KOPT-K1 (cell line): ENCODE data around the gene PRELID2.
"Not testable (repeated sequence)": the region's sequence is repeated elsewhere in the genome, so short reads cannot be mapped to it uniquely, and the experiment has no call there.

Experiments used
- H3K27ac ChIP-seq: fragments of 200-600 bp; sonication (generic); 2 replicates; pipeline ENCODE4 v1.5.1; 2016; ENCODE audit warnings: antibody characterized with exemption, mild to moderate bottlenecking, low read depth, low read length; ENCODE audit not compliant: poor library complexity, severe bottlenecking
- H3K36me3 ChIP-seq: fragments of 200-600 bp; sonication (generic); 2 replicates; pipeline ENCODE4 v1.5.1; 2017; ENCODE audit warnings: antibody characterized with exemption, mild to moderate bottlenecking, low read length, moderate library complexity; ENCODE audit not compliant: insufficient read depth
- H3K9me3 ChIP-seq: fragments of 200-600 bp; sonication (generic); 2 replicates; pipeline ENCODE4 v1.5.1; 2017; ENCODE audit warnings: antibody characterized with exemption, low read length, mild to moderate bottlenecking; ENCODE audit not compliant: insufficient read depth, poor library complexity, severe bottlenecking

The PRELID2 gene

DNA sequence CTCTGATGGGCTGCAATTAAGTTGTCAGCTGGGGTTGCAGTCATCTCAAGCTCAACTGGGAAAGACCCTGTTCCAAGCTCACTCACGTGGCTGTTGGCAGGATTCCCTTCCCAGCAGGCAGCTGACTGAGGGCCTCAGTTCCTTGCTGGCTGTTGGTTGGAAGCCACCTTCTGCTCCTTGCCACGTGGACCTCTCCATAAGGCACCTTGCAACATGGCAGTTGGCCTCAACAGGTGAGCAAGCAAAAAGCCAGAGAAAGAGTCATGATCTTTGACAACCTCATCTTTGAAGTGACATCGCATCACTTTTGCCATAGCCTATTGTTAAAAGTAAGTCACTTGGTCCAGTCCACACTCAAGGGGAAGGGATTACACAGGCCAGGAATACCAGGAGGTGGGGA lies 17.8 kb upstream of the PRELID2 start:
- Histone ChIP-seq H3K36me3 (no peaks in the 10 kb centered on the region), H3K9me3 (no peaks in the 10 kb centered on the region), H3K27ac (no peak overlapping the region)

DNA sequence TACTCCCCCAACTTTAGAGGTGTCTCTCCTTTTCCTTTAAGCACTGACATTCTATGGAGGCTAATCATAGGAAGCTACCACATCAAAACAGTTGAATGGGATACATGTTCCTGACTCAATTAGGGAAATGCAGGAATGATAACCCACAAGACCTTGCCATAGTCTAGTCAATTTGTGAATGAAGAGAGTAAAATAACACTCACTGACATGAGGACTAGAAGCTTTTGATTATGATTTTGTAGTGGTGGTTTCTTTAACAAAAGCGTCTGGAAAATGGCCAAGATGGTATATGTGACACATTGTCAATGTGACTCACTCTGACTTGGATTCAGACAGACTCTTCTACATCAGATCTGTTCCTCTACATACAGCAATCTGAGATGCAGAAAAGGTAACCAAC lies 13.7 kb upstream of the PRELID2 start:
- H3K36me3 ChIP-seq: no peaks in the 10 kb centered on the region
- no peaks in the 10 kb centered on the region for H3K9me3 ChIP-seq
- H3K27ac ChIP-seq: no peak overlapping the region

DNA sequence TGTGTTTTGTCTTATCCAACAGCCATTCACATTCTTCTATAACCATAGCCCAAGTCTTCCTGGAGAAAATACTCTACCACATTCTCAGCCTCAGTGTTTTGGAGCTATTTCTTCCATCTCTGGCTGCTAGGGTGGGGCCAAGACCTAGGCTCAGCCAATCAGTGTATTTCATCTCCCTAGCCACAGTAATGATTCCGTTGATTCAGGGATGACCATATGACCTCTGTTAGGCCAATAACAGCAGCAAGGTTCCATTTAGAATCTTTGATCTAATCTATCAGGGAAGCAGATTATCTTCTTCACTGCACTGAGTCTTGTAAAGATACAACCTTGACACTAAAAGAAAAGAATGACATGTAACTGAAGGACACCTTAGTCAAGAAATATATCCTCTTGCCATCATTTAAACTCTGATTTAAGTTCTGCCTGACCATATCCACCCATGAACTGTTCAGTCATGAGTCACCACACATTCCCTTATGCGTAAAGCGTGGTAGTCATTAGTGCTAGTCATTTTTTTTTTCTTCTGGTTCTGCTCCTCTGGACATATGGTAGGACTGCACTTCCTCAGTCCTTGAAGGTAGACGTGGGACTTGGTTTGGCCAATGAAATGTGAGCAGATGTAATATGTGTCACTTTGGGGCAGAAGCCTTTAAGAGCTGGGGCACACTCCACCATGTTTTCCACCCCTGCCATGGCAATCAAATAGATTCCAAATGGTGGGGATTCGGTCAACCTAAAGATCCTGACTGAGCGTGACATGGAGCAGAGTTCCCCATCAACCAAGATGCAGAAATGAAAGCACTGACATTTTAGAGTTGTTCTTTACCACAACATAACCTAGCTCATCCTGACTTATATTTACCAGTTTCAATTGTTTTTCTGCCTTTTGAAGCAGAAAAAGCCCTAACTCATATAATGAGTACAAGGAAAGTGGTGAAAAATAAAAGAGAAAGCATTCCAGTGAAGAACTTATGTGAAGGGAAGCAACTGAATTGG lies 12.7 kb upstream of the PRELID2 start:
- Histone ChIP-seq H3K27ac (no peak overlapping the region), H3K9me3 (no peaks in the 10 kb centered on the region), H3K36me3 (no peaks in the 10 kb centered on the region)

DNA sequence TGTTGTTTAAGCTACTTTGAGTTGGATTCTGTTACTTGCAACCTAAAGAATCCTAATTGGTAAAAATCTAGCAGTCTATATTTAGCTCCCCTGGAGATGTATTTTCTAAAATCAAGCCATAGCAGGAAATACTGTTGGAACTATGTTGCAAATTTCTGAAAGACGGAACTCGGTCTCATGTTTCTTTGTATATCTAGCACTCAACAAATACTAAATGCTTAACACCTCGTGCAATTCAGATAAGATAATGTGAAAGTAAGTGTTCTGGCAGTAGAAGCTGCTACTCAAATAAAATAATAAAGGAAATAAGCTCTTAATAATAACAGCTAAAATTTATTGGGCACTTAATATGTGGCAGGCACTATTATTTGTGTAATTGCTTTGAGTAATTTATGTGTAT lies 10.9 kb upstream of the PRELID2 start:
- no peaks in the 10 kb centered on the region for H3K36me3 ChIP-seq
- no peak overlapping the region for H3K27ac ChIP-seq

DNA sequence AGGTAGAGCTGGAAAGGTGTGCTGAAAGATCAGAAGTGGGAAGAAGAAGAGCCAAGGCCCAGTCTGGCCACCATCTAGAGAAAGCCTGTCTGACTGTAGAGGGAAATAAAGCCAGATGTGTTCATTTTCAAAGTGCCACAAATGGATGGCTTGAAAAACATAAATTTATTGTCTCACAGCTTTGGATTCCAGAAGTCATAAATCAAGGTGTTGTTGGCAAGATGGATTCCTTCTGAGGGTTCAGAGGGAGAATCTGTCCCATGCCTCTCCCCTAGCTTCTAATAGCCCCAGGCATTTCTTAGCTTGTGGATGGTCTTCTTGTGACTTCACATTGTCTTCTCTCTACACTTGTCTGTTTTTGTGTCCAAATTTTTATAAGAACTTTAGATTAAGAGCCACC lies 6.2 kb upstream of the PRELID2 start:
- no peaks in the 10 kb centered on the region for H3K36me3 ChIP-seq
- no peak overlapping the region for H3K27ac ChIP-seq
- no peaks in the 10 kb centered on the region for H3K9me3 ChIP-seq

More for the DNA sequence above, 10.9 kb upstream of the PRELID2 start:
- H3K9me3 ChIP-seq: no peaks in the 10 kb centered on the region

DNA sequence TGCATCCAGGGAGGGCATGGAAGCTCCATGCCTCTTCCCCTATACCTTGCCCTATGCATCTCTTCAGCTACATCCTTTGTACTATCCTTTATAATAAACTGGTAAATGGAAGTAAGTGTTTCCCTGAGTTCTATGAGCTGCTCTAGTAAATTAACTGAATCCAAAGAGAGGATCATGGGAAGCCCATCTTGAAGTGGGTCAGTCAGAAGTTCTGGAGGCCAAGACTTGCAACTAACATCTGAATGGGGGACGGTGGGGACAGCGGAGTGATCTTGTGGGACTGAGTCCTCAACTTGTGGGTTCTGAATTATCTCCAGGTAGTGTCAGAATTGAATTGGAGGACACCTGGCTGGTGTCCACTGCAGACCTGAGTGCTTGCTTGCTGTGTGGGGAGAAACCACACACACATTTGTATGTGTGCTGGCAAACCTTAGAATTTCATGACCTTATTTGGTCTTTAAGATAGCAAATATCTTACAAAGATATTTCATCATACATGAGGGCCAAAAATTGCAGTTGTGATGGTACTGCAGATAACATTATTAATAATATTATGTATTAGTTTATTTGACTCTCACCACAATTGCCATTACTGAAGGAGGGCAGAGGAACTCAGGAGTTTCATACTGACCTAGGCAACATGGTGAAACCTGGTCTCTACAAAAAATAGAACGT lies 5.5 kb upstream of the PRELID2 start:
- no peaks in the 10 kb centered on the region for H3K9me3 ChIP-seq
- H3K36me3 ChIP-seq: no peaks in the 10 kb centered on the region
- H3K27ac ChIP-seq: no peak overlapping the region

DNA sequence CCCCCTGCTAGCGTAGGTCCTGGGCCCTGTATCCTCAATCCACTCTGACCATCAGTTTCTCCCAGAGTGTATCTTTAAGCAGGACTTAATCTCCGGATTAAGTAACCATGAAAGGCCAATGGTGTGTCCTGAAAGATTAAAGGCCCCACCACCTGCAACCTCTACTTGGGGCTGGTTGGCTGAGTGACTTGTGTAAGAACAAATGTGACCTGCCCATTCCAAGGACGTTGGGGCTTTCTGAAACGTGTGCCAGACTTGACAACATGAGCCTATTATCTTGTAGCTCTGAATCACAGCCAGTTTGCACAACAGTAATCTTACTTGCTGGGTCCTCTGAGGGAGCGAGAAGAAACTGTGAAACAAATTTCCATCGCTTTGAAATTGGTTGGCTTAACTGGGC lies 3.1 kb upstream of the PRELID2 start:
- Histone ChIP-seq H3K36me3 (no peaks in the 10 kb centered on the region), H3K9me3 (no peaks in the 10 kb centered on the region), H3K27ac (no peak overlapping the region)

DNA sequence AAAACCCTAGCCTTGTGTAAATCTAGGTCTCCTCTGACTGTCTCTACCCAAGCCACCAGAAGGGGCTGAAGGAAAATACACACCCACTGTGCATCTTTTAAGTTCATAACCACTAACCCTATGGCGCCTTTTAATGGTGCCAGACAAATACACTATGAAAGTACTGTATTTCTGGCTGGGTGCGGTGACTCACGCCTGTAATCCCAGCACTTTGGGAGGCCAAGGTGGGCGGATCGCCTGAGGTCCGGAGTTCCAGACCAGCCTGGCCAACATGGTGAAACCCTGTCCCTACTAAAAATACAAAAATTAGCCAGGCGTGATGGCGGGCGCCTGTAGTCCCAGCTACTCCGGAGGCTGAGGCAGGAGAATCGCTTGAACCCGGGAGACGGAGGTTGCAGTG lies 1.1 kb upstream of the PRELID2 start:
- H3K36me3 ChIP-seq, H3K27ac ChIP-seq, H3K9me3 ChIP-seq: not testable (repeated sequence)

DNA sequence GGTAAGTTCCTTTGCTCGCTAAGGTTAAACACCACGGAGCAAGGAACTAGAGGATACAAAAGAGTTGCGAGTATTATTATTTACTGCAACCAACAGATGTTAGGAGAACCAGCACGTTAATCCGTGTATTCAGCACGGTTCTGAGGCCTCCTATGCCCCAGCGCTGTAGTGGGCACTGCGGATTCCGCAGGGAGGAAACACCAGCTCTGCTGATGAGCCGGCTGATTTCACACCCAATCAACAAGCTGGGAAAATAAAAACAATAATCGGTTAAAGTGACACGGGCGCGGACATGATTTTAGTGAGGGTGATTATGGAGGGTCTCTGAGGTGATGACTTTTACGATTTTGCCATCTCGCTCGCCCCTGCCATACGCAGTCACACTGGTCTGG lies 702 bp upstream of the PRELID2 start:
- Histone ChIP-seq H3K27ac (no peak overlapping the region), H3K36me3 (no peaks in the 10 kb centered on the region), H3K9me3 (no peaks in the 10 kb centered on the region)

DNA sequence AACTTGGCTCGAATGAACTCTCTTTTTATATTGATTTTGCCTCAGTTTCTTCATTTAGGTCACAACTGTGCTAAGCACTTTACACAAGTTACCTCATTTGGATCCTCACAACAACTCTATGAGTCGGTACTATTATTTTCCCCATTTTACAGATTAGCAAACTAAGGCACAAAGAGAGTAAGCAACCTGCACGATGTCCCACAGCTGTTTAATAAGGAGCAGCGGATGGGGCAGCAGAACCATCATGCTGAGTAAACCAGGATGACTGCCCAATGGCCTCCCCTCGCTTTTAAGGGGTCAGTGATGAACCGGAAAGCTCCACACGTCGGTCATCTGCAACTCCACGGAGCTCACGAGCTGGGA lies 607 bp downstream of the PRELID2 start:
- H3K9me3 ChIP-seq: no peaks in the 10 kb centered on the region
- H3K36me3 ChIP-seq: no peaks in the 10 kb centered on the region
- H3K27ac ChIP-seq: no peak overlapping the region

DNA sequence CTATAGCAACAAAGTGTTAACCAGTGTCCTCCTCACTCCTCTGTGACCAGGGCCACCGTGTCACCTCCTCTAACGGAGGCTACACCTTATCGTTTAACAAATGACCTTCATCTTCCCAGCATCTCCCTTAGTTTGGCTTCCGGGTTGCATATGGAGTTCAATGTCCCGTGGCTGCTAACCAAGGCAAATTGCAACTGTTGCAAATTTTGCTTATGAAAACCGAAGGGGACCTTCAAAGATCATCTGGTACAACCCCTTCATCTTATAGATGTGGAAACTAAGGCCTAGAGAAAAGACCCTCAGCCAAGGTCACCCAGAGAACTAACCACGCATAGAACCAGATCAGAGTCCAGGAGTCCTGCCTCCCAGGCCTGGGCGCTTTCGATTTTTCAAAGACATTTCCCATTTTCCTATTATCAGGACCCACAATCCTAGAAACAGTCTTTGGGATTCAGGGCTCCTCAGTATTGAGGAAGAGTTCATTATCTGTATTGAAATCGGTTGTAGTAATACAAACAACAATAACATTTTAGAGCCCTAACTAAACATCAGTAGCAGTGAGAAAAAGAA lies 1.4 kb downstream of the PRELID2 start:
- Histone ChIP-seq H3K27ac (no peak overlapping the region), H3K9me3 (no peaks in the 10 kb centered on the region), H3K36me3 (no peaks in the 10 kb centered on the region)

DNA sequence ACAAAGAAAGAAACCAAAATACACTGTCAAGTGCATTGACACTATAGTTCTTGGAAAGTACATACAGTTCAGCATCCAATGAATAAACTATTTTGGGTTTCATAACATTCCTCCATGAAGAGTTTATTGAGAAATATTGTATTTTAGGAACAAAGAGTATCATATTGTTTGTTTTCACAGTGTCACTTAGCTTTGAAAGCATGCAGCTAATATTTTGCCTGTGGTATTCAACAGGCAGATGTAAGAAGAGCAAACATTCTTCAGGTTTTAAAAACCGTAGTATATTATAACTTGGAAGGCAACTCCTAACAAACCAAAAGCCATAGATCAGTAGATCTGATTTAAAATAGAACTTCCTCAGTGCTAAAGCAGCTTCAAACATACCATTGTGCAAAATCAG lies 4.5 kb downstream of the PRELID2 start:
- H3K27ac ChIP-seq: no peak overlapping the region
- no peaks in the 10 kb centered on the region for H3K9me3 ChIP-seq
- H3K36me3 ChIP-seq: no peaks in the 10 kb centered on the region

DNA sequence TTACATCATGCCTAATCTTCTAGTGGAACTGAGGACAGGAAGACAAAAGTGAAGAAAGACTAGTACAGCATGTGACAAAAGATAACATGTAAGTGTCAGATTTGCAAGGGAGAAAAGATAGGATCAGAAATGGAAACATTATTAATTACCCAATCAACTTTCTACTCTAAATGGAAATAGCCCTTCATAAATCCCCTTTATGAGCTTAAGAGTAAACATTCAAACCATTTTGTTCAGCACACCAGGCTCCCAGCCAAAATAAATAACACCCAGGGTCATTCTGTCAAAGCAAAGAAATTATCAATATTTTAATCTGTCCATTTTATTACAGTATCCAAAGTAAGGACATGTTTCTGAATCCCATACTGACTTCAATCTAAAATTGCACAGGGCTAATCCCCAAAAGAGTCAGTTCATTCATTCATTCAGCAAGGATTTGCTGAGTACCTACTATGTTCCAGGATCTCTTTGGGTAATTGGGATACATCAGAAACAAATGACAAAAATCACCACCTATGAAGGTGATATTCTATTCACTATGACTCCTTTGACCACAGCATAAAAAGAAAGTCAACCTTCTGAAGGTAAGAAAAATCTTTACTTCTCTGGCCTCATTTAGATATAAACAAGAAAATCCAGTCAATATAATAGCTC lies 5.3 kb downstream of the PRELID2 start:
- Histone ChIP-seq H3K9me3 (no peaks in the 10 kb centered on the region), H3K27ac (no peak overlapping the region), H3K36me3 (no peaks in the 10 kb centered on the region)

DNA sequence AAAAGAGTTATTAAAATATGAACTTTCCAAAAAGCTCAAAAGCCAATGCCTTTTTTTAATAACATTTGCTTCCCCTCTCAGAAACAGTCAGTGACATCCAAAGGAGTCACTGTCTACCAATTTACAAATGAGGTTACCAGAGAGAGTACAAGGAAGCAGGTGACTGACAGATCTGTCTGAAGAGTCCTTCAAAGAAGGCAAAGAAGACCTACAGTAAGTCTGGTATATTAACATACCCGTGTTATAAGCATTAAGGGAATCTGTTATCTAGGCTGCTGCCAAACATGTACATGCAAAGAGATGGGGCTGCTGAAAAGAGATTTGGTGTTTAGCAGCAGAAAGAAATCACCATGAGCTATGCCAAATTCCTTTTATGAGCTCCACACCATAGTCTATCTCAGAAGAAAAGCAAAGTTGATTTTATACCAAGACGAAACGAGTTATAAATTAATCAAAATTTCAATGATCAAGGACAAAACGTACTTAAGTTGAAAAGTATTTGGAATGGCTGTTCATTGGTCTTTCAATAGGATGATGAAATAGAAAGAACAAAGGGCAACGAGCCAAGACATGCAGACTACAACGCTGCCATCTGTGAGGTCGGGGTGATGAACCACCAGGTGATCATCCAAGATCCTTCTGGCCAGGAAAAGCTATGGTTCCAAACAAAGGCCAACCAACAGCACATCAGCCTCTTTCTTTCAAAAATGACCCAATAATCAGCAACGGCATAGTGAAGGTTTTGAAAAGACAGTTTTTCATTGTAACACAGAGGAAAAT lies 8.1 kb downstream of the PRELID2 start:
- no peaks in the 10 kb centered on the region for H3K9me3 ChIP-seq
- no peak overlapping the region for H3K27ac ChIP-seq

More for the DNA sequence above, 8.1 kb downstream of the PRELID2 start:
- no peaks in the 10 kb centered on the region for H3K36me3 ChIP-seq
